Mesenchymal stem cell (in vitro differentiated cells and primary cell): ENCODE data around the gene CCDC141.

Experiments used
- DNase-seq: peaks from one replicate; pipeline ENCODE4 v3.0.0-alpha.2; 2013
- H2AFZ ChIP-seq: one replicate; pipeline ENCODE4 v1.6.1; 2013; ENCODE audit warnings: low read depth, mild to moderate bottlenecking, control low read depth, inconsistent platforms, low read length, moderate library complexity
- H2AK5ac ChIP-seq: 2 replicates; pipeline ENCODE4 v1.6.1; 2013; ENCODE audit warnings: low read length, moderate library complexity, mild to moderate bottlenecking, inconsistent platforms; ENCODE audit not compliant: severe bottlenecking
- H2BK120ac ChIP-seq: one replicate; pipeline ENCODE4 v1.6.1; 2013; ENCODE audit warnings: low read depth, mild to moderate bottlenecking, inconsistent platforms, low read length, moderate library complexity
- H2BK12ac ChIP-seq, 2 experiments: one replicate each; pipeline ENCODE4 v1.6.1; 2013; ENCODE audit warnings: inconsistent platforms in 2 of 2, low read length in 2 of 2, mild to moderate bottlenecking in 2 of 2, moderate library complexity in 2 of 2, control low read depth in 1 of 2
- H2BK15ac ChIP-seq: one replicate; pipeline ENCODE4 v1.6.1; 2013; ENCODE audit warnings: mild to moderate bottlenecking, low read depth, inconsistent platforms; ENCODE audit not compliant: poor library complexity, severe bottlenecking
- H2BK5ac ChIP-seq: 2 replicates; pipeline ENCODE4 v1.6.1; 2013; ENCODE audit warnings: low read depth, mild to moderate bottlenecking, low read length, control low read depth, inconsistent platforms; ENCODE audit not compliant: poor library complexity, severe bottlenecking
- H3K14ac ChIP-seq, 2 experiments: one replicate each; pipeline ENCODE4 v1.6.1; 2013; ENCODE audit warnings: inconsistent platforms in 2 of 2, low read length in 2 of 2, control low read depth in 1 of 2, mild to moderate bottlenecking in 1 of 2, moderate library complexity in 1 of 2
- H3K18ac ChIP-seq, 2 experiments: one replicate each; pipeline ENCODE4 v1.6.1; 2013; ENCODE audit warnings: inconsistent platforms in 2 of 2, low read length in 2 of 2, control low read depth in 1 of 2, low read depth in 1 of 2, mild to moderate bottlenecking in 1 of 2
- H3K23ac ChIP-seq, 2 experiments: one replicate each; pipeline ENCODE4 v1.6.1; 2013; ENCODE audit warnings: inconsistent platforms in 2 of 2, low read length in 2 of 2, mild to moderate bottlenecking in 2 of 2, moderate library complexity in 2 of 2, control low read depth in 1 of 2
- H3K27ac ChIP-seq: 2 replicates; pipeline ENCODE4 v1.5.1; 2013; ENCODE audit warnings: mild to moderate bottlenecking, moderate library complexity, low read length, control low read depth, inconsistent platforms; ENCODE audit not compliant: poor library complexity, severe bottlenecking
- H3K27me3 ChIP-seq, 2 experiments: 2 replicates each; pipeline versions ENCODE4 v1.6.1 to v1.7.0; 2013; ENCODE audit warnings: low read length in 2 of 2, mild to moderate bottlenecking in 2 of 2, moderate library complexity in 2 of 2, control low read depth in 1 of 2, inconsistent platforms in 1 of 2; ENCODE audit not compliant: control insufficient read depth in 1 of 2, insufficient read depth in 1 of 2
- H3K36me3 ChIP-seq, 2 experiments: 2 replicates each; pipeline versions ENCODE4 v1.6.1 to v1.7.0; 2013; ENCODE audit warnings: low read length in 2 of 2, control low read depth in 1 of 2, inconsistent platforms in 1 of 2, low read depth in 1 of 2, mild to moderate bottlenecking in 1 of 2; ENCODE audit not compliant: insufficient read depth in 2 of 2, control insufficient read depth in 1 of 2
- H3K4ac ChIP-seq, 2 experiments: one replicate each; pipeline ENCODE4 v1.6.1; 2013; ENCODE audit warnings: inconsistent platforms in 2 of 2, low read length in 2 of 2, mild to moderate bottlenecking in 2 of 2, moderate library complexity in 2 of 2, control low read depth in 1 of 2, low read depth in 1 of 2
- H3K4me1 ChIP-seq: 2 replicates; pipeline ENCODE4 v1.6.1; 2013; ENCODE audit warnings: low read depth, low read length, control low read depth; ENCODE audit not compliant: control insufficient read depth, insufficient read depth
- H3K4me2 ChIP-seq: 2 replicates; pipeline ENCODE4 v1.6.1; 2013; ENCODE audit warnings: low read length, mild to moderate bottlenecking, inconsistent platforms; ENCODE audit not compliant: poor library complexity, severe bottlenecking
- H3K4me3 ChIP-seq, 2 experiments: 2 replicates each; pipeline versions ENCODE4 v1.5.1 to v1.7.0; 2013; ENCODE audit warnings: low read length in 2 of 2, mild to moderate bottlenecking in 2 of 2, control low read depth in 1 of 2, low read depth in 1 of 2; ENCODE audit not compliant: insufficient read depth in 1 of 2
- H3K79me1 ChIP-seq: replicated peaks from 2 replicates; pipeline ENCODE4 v1.6.1; 2013; ENCODE audit warnings: mild to moderate bottlenecking, control low read depth, low read length, inconsistent platforms; ENCODE audit not compliant: poor library complexity, severe bottlenecking
- H3K9ac ChIP-seq: 2 replicates; pipeline ENCODE4 v1.7.0; 2013; ENCODE audit warnings: mild to moderate bottlenecking, low read length, moderate library complexity
- H3K9me3 ChIP-seq: 2 replicates; pipeline ENCODE4 v1.7.0; 2013; ENCODE audit warnings: mild to moderate bottlenecking, low read length; ENCODE audit not compliant: control insufficient read depth
- H4K8ac ChIP-seq: one replicate; pipeline ENCODE4 v1.6.1; 2013; ENCODE audit warnings: inconsistent platforms, mild to moderate bottlenecking, low read length, moderate library complexity
- H4K91ac ChIP-seq: one replicate; pipeline ENCODE4 v1.6.1; 2013; ENCODE audit warnings: mild to moderate bottlenecking, low read length, inconsistent platforms
- WGBS: methylation state at CpG from one replicate; pipeline ENCODE4 v1.1.7; 2013; ENCODE audit warnings: mixed read lengths; 5-methylcytosine and 5-hydroxymethylcytosine counted together

CCDC141 gene

GRCh38 chr2:178891265-178891958 is 158.5 kb downstream of the CCDC141 start:
- H3K9ac ChIP-seq: peak overlapping the region; percentile 53
- H3K4me2 ChIP-seq: no peak overlapping the region
- no peak overlapping the region for H2AFZ ChIP-seq
- no peaks in the 10 kb centered on the region for H3K9me3 ChIP-seq
- H2BK12ac ChIP-seq: no peak overlapping the region
- H3K36me3 ChIP-seq: no peaks in the 10 kb centered on the region
- H2AK5ac ChIP-seq: no peak overlapping the region
- no peak overlapping the region for H2BK120ac ChIP-seq
- H3K18ac ChIP-seq: no peak overlapping the region
- H4K91ac ChIP-seq: no peak overlapping the region
- H3K4me1 ChIP-seq: no peaks in the 10 kb centered on the region
- H3K4me3 ChIP-seq: no peak overlapping the region
- no peak overlapping the region for H2BK15ac ChIP-seq
- no peak overlapping the region for H3K23ac ChIP-seq
- no peak overlapping the region for H4K8ac ChIP-seq
- no peak overlapping the region for H3K4ac ChIP-seq
- DNase-seq: peak; percentile 70
- no peak overlapping the region for H3K27ac ChIP-seq
- no peaks in the 10 kb centered on the region for H3K27me3 ChIP-seq
- H3K14ac ChIP-seq: no peak overlapping the region
- H2BK5ac ChIP-seq: no peak overlapping the region
- WGBS: 34% methylated on average over 3 of the region's 3 CpGs
- H3K79me1 ChIP-seq: no peaks in the 10 kb centered on the region

DNA sequence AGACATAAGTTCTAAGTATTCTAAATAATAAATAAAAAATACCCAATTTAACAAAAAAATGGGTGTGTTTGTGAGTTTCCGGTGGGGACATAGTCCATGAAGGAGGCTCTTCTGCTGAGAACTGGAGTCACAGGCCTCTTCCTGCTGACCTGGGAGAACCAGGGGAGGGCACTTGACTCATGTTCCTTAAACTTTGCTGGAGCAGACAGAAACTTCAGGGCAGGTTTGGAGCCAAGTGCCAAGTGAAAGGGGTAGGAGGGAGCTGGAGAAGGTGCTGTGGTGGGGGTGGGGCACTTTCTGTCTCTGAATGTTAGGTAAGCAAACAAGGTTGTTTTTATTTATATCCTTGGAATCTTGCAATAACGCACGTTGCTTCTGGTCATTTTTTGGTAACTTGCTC is 163.9 kb downstream of the CCDC141 start:
- Histone ChIP-seq H3K36me3 (no peaks in the 10 kb centered on the region), H3K9ac (no peak overlapping the region), H3K27ac (no peak overlapping the region), H2BK5ac (no peak overlapping the region), H3K23ac (no peak overlapping the region), H3K27me3 (no peaks in the 10 kb centered on the region), H3K79me1 (no peaks in the 10 kb centered on the region), H4K8ac (no peak overlapping the region), H2AK5ac (no peak overlapping the region), H3K9me3 (no peaks in the 10 kb centered on the region), H2BK12ac (no peak overlapping the region), H3K18ac (no peak overlapping the region), H2BK120ac (no peak overlapping the region), H3K4me2 (no peak overlapping the region), H3K14ac (no peak overlapping the region), H4K91ac (no peak overlapping the region), H2BK15ac (no peak overlapping the region), H3K4me3 (no peak overlapping the region), H3K4ac (no peak overlapping the region), H3K4me1 (no peaks in the 10 kb centered on the region), H2AFZ (no peak overlapping the region)
- no peak for DNase-seq
- WGBS: 95% methylated on average over 3 of the region's 3 CpGs

DNA sequence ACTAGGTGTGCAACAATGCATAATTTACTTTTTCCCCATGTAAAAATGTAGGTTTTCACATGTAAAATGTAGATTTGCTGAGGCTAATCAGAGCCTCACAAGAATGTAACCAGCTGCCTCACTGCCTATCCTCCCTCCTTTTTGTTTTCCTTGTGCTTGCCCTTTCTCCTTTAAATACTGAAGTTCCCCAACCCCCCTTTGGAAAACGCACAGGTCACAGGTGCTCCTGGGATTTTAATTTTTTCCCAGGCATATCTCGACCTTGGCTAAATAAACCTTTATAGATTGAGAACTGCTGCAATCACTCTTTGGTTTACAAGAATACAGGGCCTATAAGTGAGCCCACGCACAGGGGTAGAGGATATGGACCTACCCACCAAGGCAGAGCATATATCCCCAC is 165.5 kb downstream of the CCDC141 start:
- Histone ChIP-seq H3K4me3 (no peak overlapping the region), H2AK5ac (no peak overlapping the region), H3K4me1 (no peaks in the 10 kb centered on the region), H2BK5ac (no peak overlapping the region), H2BK15ac (no peak overlapping the region), H3K27me3 (no peaks in the 10 kb centered on the region), H3K18ac (no peak overlapping the region), H4K8ac (no peak overlapping the region), H3K4me2 (no peak overlapping the region), H2AFZ (no peak overlapping the region), H3K79me1 (no peaks in the 10 kb centered on the region), H2BK120ac (no peak overlapping the region), H3K36me3 (no peaks in the 10 kb centered on the region), H3K4ac (no peak overlapping the region), H3K14ac (no peak overlapping the region), H4K91ac (no peak overlapping the region), H3K9ac (no peak overlapping the region), H3K23ac (no peak overlapping the region), H2BK12ac (no peak overlapping the region), H3K9me3 (no peaks in the 10 kb centered on the region), H3K27ac (no peak overlapping the region)
- DNase-seq: no peak
- 84% methylated on average over 3 of the region's 3 CpGs for WGBS

DNA sequence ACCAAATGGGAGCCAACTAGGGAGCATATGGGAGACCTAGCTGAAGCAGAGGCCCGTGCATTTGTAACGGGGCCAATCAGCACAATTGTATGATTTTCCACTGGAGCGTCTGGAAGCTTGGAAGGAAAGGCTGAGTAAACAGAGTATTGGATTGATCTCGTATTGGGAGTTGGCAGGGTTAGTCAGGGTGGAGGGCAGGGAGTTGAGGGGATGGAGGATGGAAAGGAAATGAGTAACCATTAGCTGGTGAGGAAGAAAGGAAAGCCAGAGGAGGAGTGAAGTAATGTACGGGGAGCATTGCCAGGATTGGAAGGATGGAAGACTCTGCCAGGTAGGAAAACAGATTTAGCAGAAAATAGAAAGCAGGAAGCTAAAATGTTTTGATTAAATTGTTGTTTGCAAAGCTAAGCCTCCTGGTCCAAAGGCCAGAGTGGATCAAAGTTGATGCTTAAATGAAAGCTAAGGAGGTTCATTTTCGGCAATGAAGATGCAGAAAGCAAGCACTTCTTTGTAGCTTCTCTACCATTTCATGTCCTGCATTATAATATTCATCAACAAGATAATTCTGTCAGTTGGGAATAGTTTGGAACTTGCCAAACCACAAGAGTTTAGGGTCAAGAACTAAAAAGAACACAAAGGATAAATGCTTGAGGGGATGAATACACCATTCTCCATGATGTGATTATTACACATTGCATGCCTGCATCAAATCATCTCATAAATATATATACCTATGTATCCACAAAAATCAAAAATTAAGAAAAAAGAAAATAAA is 167.1 kb downstream of the CCDC141 start:
- Histone ChIP-seq H3K9ac (peak overlapping the region; percentile 61), H4K8ac (no peak overlapping the region), H3K4me1 (no peaks in the 10 kb centered on the region), H3K4me2 (no peak overlapping the region), H3K27ac (no peak overlapping the region), H2BK12ac (no peak overlapping the region), H3K14ac (no peak overlapping the region), H2BK120ac (no peak overlapping the region), H3K4me3 (peak overlapping the region in 1 of 2 experiments; percentile 6), H2AFZ (no peak overlapping the region), H4K91ac (no peak overlapping the region), H3K79me1 (no peaks in the 10 kb centered on the region), H3K23ac (no peak overlapping the region), H3K27me3 (no peaks in the 10 kb centered on the region), H2BK5ac (no peak overlapping the region), H2AK5ac (no peak overlapping the region), H3K9me3 (no peaks in the 10 kb centered on the region), H3K36me3 (no peaks in the 10 kb centered on the region), H3K18ac (no peak overlapping the region), H3K4ac (no peak overlapping the region), H2BK15ac (no peak overlapping the region)
- WGBS: 75% methylated on average over 5 of the region's 6 CpGs
- DNase-seq: no peak
